ENCODE results near the gene HLA-DRB5.
"Not testable (repeated sequence)": the region's sequence is repeated elsewhere in the genome, so short reads cannot be mapped to it uniquely, and the experiment has no call there.

The HLA-DRB5 gene

GRCh38 chr6:32492351-32492750 lies 37.7 kb downstream of the HLA-DRB5 start:
- no peak for DNase-seq

GRCh38 chr6:32491700-32492099 lies 38.4 kb downstream of the HLA-DRB5 start:
- DNase-seq: no peak

GRCh38 chr6:32488083-32488482 lies 42.0 kb downstream of the HLA-DRB5 start:
- no peak for DNase-seq

GRCh38 chr6:32484614-32484998 lies 45.5 kb downstream of the HLA-DRB5 start:
- no peak for DNase-seq

GRCh38 chr6:32483968-32484613 lies 46.0 kb downstream of the HLA-DRB5 start:
- no peak for DNase-seq

- no peak for DNase-seq
Measured at GRCh38 chr6:32475392-32476206, 54.5 kb downstream of the HLA-DRB5 start.

GRCh38 chr6:32473376-32474348 lies 56.4 kb downstream of the HLA-DRB5 start:
- peak; percentile 42 for DNase-seq

DNA sequence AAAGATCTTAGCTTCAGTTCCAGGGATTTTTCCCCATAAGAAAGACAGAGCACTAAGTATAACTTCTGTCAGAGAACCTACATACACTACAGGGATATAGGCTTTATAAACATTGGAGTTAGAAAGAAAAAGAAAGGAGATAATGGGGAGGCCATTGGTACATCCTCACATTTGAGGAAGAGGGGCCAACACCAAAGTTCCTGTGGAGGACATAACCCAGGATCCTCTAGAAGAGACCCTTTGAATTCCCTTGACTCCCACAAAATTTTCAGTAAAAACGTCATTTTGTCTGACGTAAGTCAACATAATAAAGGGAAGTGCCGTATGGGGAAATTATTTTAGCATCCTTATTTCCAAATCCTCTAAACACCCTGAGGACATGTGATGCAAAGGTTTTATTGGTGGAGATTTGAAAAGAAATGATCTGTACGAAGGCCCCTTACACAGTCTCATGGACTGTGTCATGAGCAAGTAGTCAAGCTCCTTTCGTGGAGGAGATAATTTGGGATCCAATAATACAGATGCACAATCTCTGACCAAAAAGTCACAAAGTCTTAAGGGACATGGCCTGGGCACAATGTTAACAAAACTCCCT lies 57.2 kb downstream of the HLA-DRB5 start:
- no peak for DNase-seq

DNA sequence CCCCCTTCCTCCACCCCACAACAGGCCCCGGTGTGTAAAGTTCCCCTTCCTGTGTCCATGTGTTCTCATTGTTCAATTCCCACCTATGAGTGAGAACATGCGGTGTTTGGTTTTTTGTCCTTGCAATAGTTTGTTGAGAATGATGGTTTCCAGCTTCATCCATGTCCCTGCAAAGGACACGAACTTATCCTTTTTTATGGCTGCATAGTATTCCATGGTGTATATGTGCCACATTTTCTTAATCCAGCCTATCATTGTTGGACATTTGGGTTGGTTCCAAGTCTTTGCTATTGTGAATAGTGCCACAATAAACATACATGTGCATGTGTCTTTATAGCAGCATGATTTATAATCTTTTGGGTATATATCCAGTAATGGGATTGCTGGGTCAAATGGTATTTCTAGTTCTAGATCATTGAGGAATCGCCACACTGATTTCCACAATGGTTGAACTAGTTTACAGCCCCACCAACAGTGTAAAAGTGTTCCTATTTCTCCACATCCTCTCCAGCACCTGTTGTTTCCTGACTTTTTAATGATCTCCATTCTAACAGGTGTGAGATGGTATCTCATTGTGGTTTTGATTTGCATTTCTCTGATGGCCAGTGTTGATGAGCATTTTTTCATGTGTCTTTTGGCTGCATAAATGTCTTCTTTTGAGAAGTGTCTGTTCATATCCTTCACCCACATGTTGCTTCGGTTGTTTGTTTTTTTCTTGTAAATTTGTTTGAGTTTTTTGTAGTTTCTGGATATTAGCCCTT lies 62.2 kb downstream of the HLA-DRB5 start:
- not testable (repeated sequence) for DNase-seq

Measured in CD4-positive, alpha-beta T cell treated with Interferon gamma for 1 hour (primary cell).